ENCODE data around the gene PRDX2. TPM values are rescaled to one million over a fixed set of nuclear protein-coding genes. Genes with fewer than 3 reads are reported as not detected.

Gene PRDX2
- total RNA-seq, 1 experiment from 2014 or later = 295 TPM

DNA sequence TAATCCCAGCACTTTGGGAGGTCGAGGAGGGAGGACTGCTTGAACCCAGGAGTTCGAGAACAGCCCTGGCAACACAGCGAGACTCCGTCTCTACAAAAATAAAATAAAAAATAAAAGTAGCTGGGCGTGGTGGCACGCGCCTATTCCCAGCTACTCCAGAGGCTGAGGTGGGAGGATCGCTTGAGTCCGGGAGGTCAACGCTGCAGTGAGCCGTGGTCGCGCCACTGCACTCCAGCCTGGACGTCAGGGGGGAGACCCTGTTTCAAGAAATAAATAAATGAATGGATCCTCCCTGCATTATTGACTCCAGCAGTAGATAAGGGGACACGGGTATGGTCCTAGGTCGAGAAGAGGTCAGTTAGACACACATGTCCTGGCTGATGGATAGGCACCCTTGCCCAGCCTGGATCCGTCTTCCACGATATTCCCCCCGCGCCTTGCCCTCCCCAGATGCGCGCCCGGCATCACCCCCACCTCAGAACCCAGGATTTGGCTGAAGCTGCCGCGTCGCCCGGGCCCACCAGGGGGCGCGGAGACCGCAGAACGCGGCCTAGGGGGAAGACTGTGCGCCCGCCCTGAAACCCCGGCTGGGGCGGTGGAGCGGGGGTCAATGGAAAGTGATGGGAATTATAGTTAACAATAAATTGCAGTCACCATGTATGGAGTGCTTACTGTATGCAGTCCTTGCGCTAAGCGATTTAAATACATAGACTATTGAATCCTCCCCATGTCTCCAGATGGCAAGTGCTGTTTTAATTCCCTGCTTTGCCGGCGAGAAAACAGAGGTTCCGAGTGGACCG is 24.2 kb downstream of the PRDX2 start:
- H3K9me3 Mint-ChIP-seq (ENCODE audit: unreplicated experiment) = no peaks in the 10 kb centered on the region
- CTCF ChIA-PET = interaction anchor here (0.6 to 8.4 kb wide), 15 partner anchors 8 to 113 kb away, joined by 3 to 278 read pairs (median 4); partner anchors contain the start of gene JUNB
- TF ChIP-seq, protein P1, sequence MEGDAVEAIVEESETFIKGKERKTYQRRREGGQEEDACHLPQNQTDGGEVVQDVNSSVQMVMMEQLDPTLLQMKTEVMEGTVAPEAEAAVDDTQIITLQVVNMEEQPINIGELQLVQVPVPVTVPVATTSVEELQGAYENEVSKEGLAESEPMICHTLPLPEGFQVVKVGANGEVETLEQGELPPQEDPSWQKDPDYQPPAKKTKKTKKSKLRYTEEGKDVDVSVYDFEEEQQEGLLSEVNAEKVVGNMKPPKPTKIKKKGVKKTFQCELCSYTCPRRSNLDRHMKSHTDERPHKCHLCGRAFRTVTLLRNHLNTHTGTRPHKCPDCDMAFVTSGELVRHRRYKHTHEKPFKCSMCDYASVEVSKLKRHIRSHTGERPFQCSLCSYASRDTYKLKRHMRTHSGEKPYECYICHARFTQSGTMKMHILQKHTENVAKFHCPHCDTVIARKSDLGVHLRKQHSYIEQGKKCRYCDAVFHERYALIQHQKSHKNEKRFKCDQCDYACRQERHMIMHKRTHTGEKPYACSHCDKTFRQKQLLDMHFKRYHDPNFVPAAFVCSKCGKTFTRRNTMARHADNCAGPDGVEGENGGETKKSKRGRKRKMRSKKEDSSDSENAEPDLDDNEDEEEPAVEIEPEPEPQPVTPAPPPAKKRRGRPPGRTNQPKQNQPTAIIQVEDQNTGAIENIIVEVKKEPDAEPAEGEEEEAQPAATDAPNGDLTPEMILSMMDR (IDR thresholded peaks at IDR 0.05; ENCODE audit: unreplicated experiment) = peak; percentile 83
- peak overlapping the region; percentile 79 for H3K4me3 Mint-ChIP-seq (ENCODE audit: unreplicated experiment)
- TSS peak; percentile 49 for BruUV-seq (replicated peaks)
- POLR2A ChIA-PET = interaction anchor here (0.6 to 10.1 kb wide), 12 partner anchors 10 to 167 kb away, joined by 3 to 410 read pairs (median 4); partner anchors contain the start of genes GET3, JUNB, THSD8 and ZNF490
- no peaks in the 10 kb centered on the region for H3K27me3 Mint-ChIP-seq (ENCODE audit: insufficient read depth, unreplicated experiment)
- H3K4me1 Mint-ChIP-seq (ENCODE audit: insufficient read depth, unreplicated experiment) = peaks cover 13% of the 10 kb centered on the region
- peak overlapping the region; percentile 81 for H3K27ac Mint-ChIP-seq (ENCODE audit: low read depth, unreplicated experiment)
- intact Hi-C loops (cut with micrococcal nuclease) = loop anchor here (1.0 to 5.0 kb wide), 3 partner anchors 13 to 70 kb away; no protein-coding TSS in a partner anchor
- peak; percentile 80 for DNase-seq (ENCODE audit: unreplicated experiment)
- peaks cover 7% of the 10 kb centered on the region for H3K36me3 Mint-ChIP-seq (ENCODE audit: insufficient read depth, unreplicated experiment)

DNA sequence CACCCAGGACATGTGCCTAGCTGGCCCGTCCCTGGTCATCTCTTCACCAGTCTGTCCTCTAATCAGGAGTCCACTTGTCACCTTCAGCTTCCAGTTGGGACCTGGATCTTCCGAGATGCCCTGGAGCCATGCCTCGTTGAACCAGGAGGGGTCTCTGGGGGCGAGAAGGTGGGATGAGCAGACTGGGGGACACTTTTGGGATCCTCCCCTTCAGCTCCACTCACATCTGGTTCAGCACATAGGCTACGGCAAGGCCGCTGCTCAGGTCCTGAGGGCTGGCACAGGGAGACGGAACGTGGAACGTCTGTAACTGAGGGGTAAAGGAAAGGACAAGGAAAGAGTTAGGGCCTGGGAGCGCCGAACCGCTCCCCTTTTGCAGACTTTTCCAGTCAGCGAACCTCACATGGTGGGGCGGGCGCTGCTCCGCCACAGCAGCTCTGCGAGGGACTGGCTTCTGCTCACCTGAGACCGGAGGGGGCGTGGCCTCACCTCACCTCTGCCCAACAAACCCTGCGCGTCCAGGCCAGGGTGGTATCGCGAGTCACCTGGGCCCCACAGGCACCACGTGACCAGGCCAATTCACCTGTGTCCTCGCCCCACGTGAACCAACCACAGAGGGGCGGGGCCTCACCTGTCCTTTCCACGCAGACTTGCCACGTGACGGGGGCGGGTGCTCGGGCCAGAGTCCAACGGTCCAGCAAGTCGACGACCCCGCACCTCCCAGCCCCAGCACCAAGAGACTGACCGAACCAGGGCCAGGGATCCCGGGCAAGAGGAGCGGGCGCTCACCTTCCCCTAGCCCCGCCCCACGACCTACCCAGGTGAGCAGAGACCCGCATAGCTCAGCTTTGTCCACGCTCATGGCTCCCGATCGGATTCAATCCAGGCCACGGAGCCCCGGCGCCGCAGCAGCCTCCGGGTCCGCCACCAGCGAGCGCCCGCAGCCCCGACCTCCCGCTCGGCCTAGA is 26.7 kb downstream of the PRDX2 start, which contains the start of gene HOOK2:
Gene HOOK2, minus strand, starts transcription at position 965 of the 968 bp plus-strand sequence. Its CDS starts 103 bp downstream, at position 862.
- Mint-ChIP-seq H3K36me3 (ENCODE audit: insufficient read depth, unreplicated experiment) (peaks cover 7% of the 10 kb centered on the region), H3K27ac (ENCODE audit: low read depth, unreplicated experiment) (peak within 1 kb of the TSS; percentile 46), H3K9me3 (ENCODE audit: unreplicated experiment) (no peaks in the 10 kb centered on the region), H3K4me1 (ENCODE audit: insufficient read depth, unreplicated experiment) (peaks cover 13% of the 10 kb centered on the region), H3K4me3 (ENCODE audit: unreplicated experiment) (peak within 1 kb of the TSS; percentile 74), H3K27me3 (ENCODE audit: insufficient read depth, unreplicated experiment) (no peaks in the 10 kb centered on the region)
- POLR2A ChIA-PET = interaction anchor here (0.6 to 10.1 kb wide), 12 partner anchors 9 to 163 kb away, joined by 3 to 410 read pairs (median 6); partner anchors contain the start of genes DNASE2, GCDH, JUNB and PRDX2
- TF ChIP-seq, protein P1 (IDR thresholded peaks at IDR 0.05; ENCODE audit: unreplicated experiment) = no peak
- no TSS peak for BruUV-seq (replicated peaks)
- DNase-seq (ENCODE audit: unreplicated experiment) = peak; percentile 84
- CTCF ChIA-PET = interaction anchor here (0.6 to 8.4 kb wide), 9 partner anchors 9 to 151 kb away, joined by 3 to 278 read pairs (median 4); partner anchors contain the start of gene JUNB
- intact Hi-C loops (cut with micrococcal nuclease) = loop anchor here (5.0 kb wide), 1 partner anchor 72 kb away; no protein-coding TSS in a partner anchor

DNA sequence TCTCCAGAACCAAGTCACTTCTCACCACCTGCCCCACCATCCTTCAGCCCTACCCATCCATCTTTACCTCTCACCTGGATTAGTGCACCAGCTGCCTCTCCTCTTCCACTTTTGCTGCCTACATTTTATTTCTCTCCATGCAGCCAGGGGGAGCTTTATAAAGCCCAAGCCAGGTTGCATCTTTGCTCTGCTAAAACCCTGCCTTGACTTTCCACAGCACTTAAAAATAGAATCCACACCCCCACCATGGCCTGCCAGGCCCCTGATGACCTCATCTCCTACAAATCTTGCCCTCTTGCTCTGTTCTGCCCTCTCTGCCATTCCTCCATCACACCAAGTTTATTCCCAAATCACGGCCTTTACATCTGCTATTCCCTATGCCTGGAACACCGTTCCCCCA is 28.0 kb downstream of the PRDX2 start:
- intact Hi-C loops (cut with micrococcal nuclease) = no loop called here
- peak; percentile 55 for DNase-seq (ENCODE audit: unreplicated experiment)
- H3K4me1 Mint-ChIP-seq (ENCODE audit: insufficient read depth, unreplicated experiment) = peaks cover 12% of the 10 kb centered on the region
- H3K36me3 Mint-ChIP-seq (ENCODE audit: insufficient read depth, unreplicated experiment) = peaks cover 11% of the 10 kb centered on the region
- no peaks in the 10 kb centered on the region for H3K9me3 Mint-ChIP-seq (ENCODE audit: unreplicated experiment)
- no peaks in the 10 kb centered on the region for H3K27me3 Mint-ChIP-seq (ENCODE audit: insufficient read depth, unreplicated experiment)
- H3K4me3 Mint-ChIP-seq (ENCODE audit: unreplicated experiment) = no peak overlapping the region
- ChIA-PET CTCF (interaction anchor here (0.8 to 8.4 kb wide), 8 partner anchors 9 to 75 kb away, joined by 3 to 278 read pairs (median 8); partner anchors contain the start of gene JUNB), POLR2A (interaction anchor here (0.6 to 10.1 kb wide), 8 partner anchors 12 to 118 kb away, joined by 3 to 410 read pairs (median 6); partner anchors contain the start of genes GCDH, JUNB, PRDX2 and THSD8)
- no peak overlapping the region for H3K27ac Mint-ChIP-seq (ENCODE audit: low read depth, unreplicated experiment)
- no TSS peak for BruUV-seq (replicated peaks)
- TF ChIP-seq, protein P1 (IDR thresholded peaks at IDR 0.05; ENCODE audit: unreplicated experiment) = peak; percentile 33
